ENCODE data around the gene VGLL3.

DNA sequence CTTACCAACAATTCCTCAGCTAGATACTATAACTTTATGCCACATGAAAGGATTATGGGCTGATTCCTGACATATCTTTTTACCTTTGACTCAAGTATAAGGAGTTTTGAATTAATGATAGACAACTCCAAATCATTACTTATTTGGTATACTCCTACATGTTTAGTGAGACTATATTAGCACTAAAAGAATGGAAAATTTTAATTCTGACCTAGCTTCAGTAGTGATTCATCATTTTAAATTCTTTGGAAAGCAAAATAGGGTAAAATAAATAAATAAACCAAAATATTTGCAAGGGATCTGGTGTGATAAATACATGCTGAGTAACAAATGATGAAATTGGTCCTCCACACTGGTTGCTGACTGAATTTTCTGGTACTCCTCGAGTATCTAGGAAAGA lies 42.3 kb upstream of the VGLL3 start:
- TF ChIP-seq, protein P1, sequence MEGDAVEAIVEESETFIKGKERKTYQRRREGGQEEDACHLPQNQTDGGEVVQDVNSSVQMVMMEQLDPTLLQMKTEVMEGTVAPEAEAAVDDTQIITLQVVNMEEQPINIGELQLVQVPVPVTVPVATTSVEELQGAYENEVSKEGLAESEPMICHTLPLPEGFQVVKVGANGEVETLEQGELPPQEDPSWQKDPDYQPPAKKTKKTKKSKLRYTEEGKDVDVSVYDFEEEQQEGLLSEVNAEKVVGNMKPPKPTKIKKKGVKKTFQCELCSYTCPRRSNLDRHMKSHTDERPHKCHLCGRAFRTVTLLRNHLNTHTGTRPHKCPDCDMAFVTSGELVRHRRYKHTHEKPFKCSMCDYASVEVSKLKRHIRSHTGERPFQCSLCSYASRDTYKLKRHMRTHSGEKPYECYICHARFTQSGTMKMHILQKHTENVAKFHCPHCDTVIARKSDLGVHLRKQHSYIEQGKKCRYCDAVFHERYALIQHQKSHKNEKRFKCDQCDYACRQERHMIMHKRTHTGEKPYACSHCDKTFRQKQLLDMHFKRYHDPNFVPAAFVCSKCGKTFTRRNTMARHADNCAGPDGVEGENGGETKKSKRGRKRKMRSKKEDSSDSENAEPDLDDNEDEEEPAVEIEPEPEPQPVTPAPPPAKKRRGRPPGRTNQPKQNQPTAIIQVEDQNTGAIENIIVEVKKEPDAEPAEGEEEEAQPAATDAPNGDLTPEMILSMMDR (IDR thresholded peaks at IDR 0.05; ENCODE audit: low read depth, low read length, poor library complexity, severe bottlenecking), result no peak
- TF ChIP-seq EZH2phosphoT487 (IDR thresholded peaks at IDR 0.05; ENCODE audit: borderline replicate concordance, low read length), result no peak
